NCI-H1048 (cell line): ENCODE data around the gene PUM1.
"Not testable (repeated sequence)": the region's sequence is repeated elsewhere in the genome, so short reads cannot be mapped to it uniquely, and the experiment has no call there.

Source experiments
- DNase-seq: peaks from one replicate; lab custom pipeline; 2025; lab: John Stamatoyannopoulos, UW

Gene PUM1

DNA sequence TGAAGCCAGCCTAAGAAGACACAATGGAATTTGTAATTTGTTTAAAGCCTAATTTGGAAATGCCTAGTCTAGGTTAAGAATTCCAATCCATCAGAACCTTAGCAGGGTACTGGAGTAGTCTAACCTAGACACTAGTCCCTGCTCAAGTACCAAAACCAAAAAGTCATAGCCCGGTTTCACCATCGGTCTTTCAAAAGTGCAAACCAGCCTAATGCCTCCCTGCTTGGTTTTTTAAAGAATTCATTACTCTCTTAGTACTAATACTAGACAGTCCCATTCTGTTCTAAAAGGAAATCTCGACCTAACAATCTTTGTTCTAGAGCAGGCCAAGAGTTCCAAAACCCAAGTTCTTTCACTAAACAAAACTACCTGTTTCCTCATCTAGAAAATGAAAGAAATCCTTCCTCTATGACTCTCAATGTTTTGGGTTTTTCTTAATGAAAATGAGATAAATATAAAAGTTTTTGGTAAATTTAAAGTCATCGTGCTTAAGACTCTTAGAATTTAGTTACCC is 2.6 kb downstream of the PUM1 start:
- DNase-seq = no peak

- DNase-seq = not testable (repeated sequence)
Observed at GRCh38 chr1:31062162-31062866, 3.2 kb downstream of the PUM1 start.

- DNase-seq = no peak
Observed at GRCh38 chr1:31058012-31058411, 7.5 kb downstream of the PUM1 start.

- no peak for DNase-seq
Observed at GRCh38 chr1:31055953-31056352, 9.6 kb downstream of the PUM1 start.

- no peak for DNase-seq
Observed at GRCh38 chr1:31055501-31055900, 10.0 kb downstream of the PUM1 start.

DNA sequence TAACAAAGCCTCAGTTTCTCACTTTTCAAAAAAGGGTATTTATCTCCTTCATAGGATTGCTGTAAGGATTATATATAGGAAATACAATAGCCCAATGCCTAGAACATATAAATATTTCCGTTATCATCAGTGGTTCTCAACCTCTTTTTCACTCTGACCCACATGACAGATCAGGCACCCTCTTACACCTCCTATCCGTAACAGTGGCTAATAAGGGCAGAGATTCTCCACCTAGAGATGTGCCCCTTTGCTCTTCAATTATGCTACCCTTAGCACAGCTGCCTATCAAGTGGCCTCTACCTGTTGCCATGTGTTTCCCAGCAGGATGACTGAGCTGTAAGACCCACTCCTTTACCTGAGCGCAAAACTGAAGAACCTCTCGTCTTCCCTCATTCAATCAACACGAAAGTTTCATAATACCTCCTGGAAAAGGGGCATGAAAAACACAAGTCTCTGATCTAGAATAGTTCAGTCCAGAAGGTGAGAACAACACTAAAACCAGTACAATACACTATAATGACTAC is 10.5 kb downstream of the PUM1 start:
- no peak for DNase-seq

DNA sequence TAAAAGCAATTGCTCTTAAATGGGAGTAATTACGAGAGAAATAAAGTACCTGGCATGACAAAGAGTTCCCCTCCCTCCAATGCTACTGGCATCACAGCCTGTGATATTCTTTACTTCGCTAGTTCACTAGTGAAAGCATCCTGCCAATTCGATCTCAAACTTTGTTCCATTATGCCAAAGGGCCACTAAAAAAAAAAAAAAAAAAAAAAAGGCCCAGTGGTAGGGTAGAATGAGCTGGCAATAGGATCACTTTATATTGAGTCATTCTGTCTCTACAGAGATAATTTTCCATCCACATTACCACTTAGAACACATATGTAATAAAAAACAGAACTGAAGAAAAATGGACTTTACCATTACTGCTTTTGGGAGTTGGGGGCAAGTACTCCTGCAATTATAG is 11.2 kb downstream of the PUM1 start:
- DNase-seq = no peak

GRCh38 chr1:31052613-31053012 is 12.9 kb downstream of the PUM1 start:
- not testable (repeated sequence) for DNase-seq

- DNase-seq = no peak
Observed at GRCh38 chr1:31051611-31052010, 13.9 kb downstream of the PUM1 start.

DNA sequence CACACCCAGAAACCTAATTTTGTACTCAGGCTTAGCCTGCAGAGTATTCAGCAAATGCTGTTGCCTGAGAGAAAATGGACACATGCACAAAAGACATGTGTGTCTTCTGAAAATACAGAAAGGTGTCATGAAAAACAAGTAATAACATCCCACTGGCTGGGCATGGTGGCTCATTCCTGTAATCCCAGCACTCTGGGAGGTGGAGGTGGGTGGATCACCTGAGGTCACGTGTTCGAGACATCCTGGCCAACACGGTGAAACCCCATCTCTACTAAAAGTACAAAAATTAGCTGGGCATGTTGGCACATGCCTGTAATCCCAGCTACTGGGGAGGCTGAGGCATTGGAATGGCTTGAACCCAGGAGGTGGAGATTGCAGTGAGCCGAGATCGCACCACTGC is 18.0 kb downstream of the PUM1 start:
- DNase-seq = not testable (repeated sequence)

GRCh38 chr1:31043631-31044030 is 21.9 kb downstream of the PUM1 start:
- DNase-seq = no peak

DNA sequence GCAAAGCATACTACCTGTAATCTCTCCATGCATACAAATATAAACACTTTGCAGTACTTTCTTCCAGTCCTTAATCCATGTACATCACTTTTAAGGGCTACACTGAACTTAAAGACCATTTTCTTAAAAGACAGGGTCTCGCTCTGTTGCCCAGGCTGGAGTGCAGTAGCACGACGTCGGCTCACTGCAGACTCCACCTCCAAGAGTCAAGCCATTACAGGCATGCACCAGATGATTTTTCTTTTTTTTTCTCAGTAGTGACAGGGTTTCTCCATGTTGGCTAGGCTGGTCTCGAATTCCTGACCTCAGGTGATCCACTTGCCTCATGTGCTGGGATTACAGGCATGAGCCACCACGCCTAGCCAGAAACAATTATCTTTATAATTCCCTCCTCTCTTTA is 22.9 kb downstream of the PUM1 start:
- DNase-seq = no peak

GRCh38 chr1:31041529-31041928 is 24.0 kb downstream of the PUM1 start:
- no peak for DNase-seq

DNA sequence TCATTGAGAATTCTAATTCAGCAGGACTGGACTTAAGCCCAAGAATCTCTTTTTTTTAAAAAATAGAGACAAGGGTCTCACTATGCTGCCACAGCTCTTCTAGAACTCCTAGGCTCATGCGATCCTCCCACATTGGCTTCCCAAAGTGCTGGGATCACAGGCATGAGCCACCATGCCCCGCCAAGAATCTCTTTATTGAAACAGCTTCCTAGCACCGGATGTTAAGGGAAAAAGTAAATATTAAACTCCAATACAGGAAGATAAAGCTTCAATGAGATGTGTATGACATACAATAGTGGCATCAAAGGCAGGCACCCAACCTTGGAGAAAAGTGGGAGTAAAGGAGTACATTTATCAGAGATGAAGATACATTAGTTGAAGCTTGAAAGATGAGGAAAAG is 25.5 kb downstream of the PUM1 start:
- no peak for DNase-seq

GRCh38 chr1:31038935-31039334 is 26.6 kb downstream of the PUM1 start:
- DNase-seq = not testable (repeated sequence)

- DNase-seq = no peak
Observed at GRCh38 chr1:31038360-31038759, 27.2 kb downstream of the PUM1 start.

DNA sequence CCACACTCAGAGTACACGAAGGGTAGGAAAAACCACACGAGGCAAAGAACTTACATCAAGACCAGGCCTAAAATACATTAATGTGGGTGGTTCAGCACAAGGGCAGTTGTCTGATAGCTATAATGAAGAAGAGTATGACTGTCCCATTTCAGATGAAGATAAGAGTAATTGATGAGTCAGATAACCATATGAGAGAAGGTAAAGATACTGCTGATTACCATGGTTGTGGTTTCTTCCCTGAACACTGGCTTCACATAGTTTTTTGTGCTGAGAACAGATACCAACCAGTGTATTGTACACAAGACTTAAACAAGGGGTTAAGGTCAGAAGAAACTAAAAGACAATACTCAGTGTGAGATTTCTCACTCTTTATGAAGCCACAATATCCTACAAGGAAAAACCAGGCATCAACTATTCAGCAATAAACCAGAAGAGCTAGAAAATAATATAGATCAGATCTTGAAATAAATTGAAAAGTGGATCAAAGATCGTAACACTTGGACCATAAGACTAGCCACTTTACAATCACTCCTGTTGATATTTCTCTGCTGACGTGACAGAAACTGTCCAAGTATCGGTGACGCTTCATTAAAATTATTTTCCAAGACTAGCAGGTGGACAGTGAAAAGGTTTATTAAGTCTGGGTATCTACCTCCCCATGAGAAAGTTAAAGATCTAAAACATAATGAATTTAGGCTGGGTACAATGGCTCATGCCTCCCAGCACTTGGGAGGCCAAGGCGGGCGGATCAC is 28.6 kb downstream of the PUM1 start:
- no peak for DNase-seq

- DNase-seq = peak; percentile 44
Observed at GRCh38 chr1:31033598-31033997, 31.9 kb downstream of the PUM1 start.

DNA sequence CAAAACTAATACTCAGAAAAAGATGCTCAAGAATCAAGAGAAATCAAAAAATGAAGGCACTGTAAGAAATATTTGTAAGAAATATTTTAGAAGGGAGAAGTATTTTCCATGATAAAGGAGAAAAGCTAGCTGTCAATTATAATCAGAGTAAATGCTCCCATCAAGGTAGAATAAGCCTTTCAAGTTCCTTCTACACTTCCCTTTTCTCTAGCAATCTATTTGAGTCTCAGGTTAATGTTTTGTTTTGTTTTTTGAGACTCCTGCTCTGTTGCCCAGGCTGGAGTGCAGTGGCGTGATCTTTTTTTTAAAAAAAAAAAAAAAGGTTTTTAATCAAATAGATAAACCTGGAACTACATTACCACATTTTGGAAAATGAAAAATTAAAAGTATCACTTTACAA is 33.3 kb downstream of the PUM1 start:
- no peak for DNase-seq

- no peak for DNase-seq
Observed at GRCh38 chr1:31031330-31032143, 34.0 kb downstream of the PUM1 start.

- DNase-seq = no peak
Observed at GRCh38 chr1:31029026-31029425, 36.5 kb downstream of the PUM1 start.
